ENCODE results near the gene CERCAM. TPM values are rescaled to one million over a fixed set of nuclear protein-coding genes. Genes with fewer than 3 reads are reported as not detected.
"Not testable (repeated sequence)": the region's sequence is repeated elsewhere in the genome, so short reads cannot be mapped to it uniquely, and the experiment has no call there.

The CERCAM gene
- total RNA-seq, 1 experiment from 2014 or later: 19.1 TPM

- Histone ChIP-seq H3K36me3 (ENCODE audit: low read depth, low read length) (no peaks in the 10 kb centered on the region; the same call in 1 of the 2 replicates), H3K27ac (ENCODE audit: low read length) (no peak overlapping the region), H4K20me1 (ENCODE audit: low read length) (no peaks in the 10 kb centered on the region), H3F3A (ENCODE audit: low read length, unreplicated experiment) (no peaks in the 10 kb centered on the region), H3K27me3 (ENCODE audit: low read length) (no peaks in the 10 kb centered on the region), H3K4me3 (ENCODE audit: low read length) (no peak overlapping the region), H3K4me2 (ENCODE audit: low read length) (no peak overlapping the region), H3K9me2 (replicated peaks; ENCODE audit: low read length) (no peaks in the 10 kb centered on the region), H3K9me3 (ENCODE audit: low read length) (no peaks in the 10 kb centered on the region), H3K4me1 (ENCODE audit: insufficient read depth, low read length) (peaks cover 10% of the 10 kb centered on the region), H3K9ac (ENCODE audit: low read length) (no peak overlapping the region), H2AFZ (ENCODE audit: low read length) (no peak overlapping the region), H3K79me2 (ENCODE audit: low read length) (no peaks in the 10 kb centered on the region)
- no TSS peak for BruUV-seq (replicated peaks)
- TF ChIP-seq CTCF (conservative IDR thresholded peaks at IDR 0.05; ENCODE audit: low read depth, low read length): no peak
- no peak for TF ChIP-seq EZH2phosphoT487 (IDR thresholded peaks at IDR 0.05; ENCODE audit: borderline replicate concordance, low read length)
- no peak for TF ChIP-seq EZH2 (IDR thresholded peaks at IDR 0.05; ENCODE audit: low read length, unreplicated experiment)
- intact Hi-C loops (cut with micrococcal nuclease): no loop called here
- POLR2A ChIA-PET (ENCODE audit: unreplicated experiment): no interaction called here
- ATAC-seq (no peak), DNase-seq (no peak)
- CTCF ChIA-PET: no interaction called here
These were observed 2.1 kb downstream of the CERCAM start for GRCh38 chr9:128422783-128423150.

- H3K9ac ChIP-seq (ENCODE audit: low read length); H3K79me2 ChIP-seq (ENCODE audit: low read length); H3K9me2 ChIP-seq (replicated peaks; ENCODE audit: low read length); POLR2A ChIA-PET (ENCODE audit: unreplicated experiment); H3F3A ChIP-seq (ENCODE audit: low read length, unreplicated experiment); H3K36me3 ChIP-seq (ENCODE audit: low read depth, low read length); H3K9me3 ChIP-seq (ENCODE audit: low read length); BruUV-seq (replicated peaks); H3K27me3 ChIP-seq (ENCODE audit: low read length); H3K4me2 ChIP-seq (ENCODE audit: low read length); H4K20me1 ChIP-seq (ENCODE audit: low read length); DNase-seq; H3K27ac ChIP-seq (ENCODE audit: low read length); H2AFZ ChIP-seq (ENCODE audit: low read length); H3K4me1 ChIP-seq (ENCODE audit: insufficient read depth, low read length); intact Hi-C loops (cut with micrococcal nuclease); ATAC-seq; H3K4me3 ChIP-seq (ENCODE audit: low read length): not testable (repeated sequence)
- CTCF ChIA-PET: interaction anchor here (0.5 kb wide), 1 partner anchor 169 kb away, joined by 4 read pairs; no protein-coding TSS in a partner anchor
These were observed 2.7 kb downstream of the CERCAM start for GRCh38 chr9:128423356-128423755.

GRCh38 chr9:128424268-128424780 lies 3.7 kb downstream of the CERCAM start:
- H3K36me3 ChIP-seq (ENCODE audit: low read depth, low read length): no peaks in the 10 kb centered on the region; the same call in 1 of the 2 replicates
- H3K27me3 ChIP-seq (ENCODE audit: low read length): no peaks in the 10 kb centered on the region
- CTCF ChIA-PET: no interaction called here
- intact Hi-C loops (cut with micrococcal nuclease): no loop called here
- no peak overlapping the region for H2AFZ ChIP-seq (ENCODE audit: low read length)
- no peaks in the 10 kb centered on the region for H3F3A ChIP-seq (ENCODE audit: low read length, unreplicated experiment)
- ATAC-seq: no peak
- BruUV-seq (replicated peaks): no TSS peak
- H4K20me1 ChIP-seq (ENCODE audit: low read length): no peaks in the 10 kb centered on the region
- H3K4me2 ChIP-seq (ENCODE audit: low read length): no peak overlapping the region
- no peaks in the 10 kb centered on the region for H3K79me2 ChIP-seq (ENCODE audit: low read length)
- no peaks in the 10 kb centered on the region for H3K9me2 ChIP-seq (replicated peaks; ENCODE audit: low read length)
- TF ChIP-seq EZH2phosphoT487 (IDR thresholded peaks at IDR 0.05; ENCODE audit: borderline replicate concordance, low read length): no peak
- no peak for TF ChIP-seq EZH2 (IDR thresholded peaks at IDR 0.05; ENCODE audit: low read length, unreplicated experiment)
- TF ChIP-seq CTCF (conservative IDR thresholded peaks at IDR 0.05; ENCODE audit: low read depth, low read length): no peak
- no peaks in the 10 kb centered on the region for H3K9me3 ChIP-seq (ENCODE audit: low read length)
- no peak overlapping the region for H3K27ac ChIP-seq (ENCODE audit: low read length)
- no peak overlapping the region for H3K9ac ChIP-seq (ENCODE audit: low read length)
- no peak overlapping the region for H3K4me3 ChIP-seq (ENCODE audit: low read length)
- DNase-seq: no peak
- POLR2A ChIA-PET (ENCODE audit: unreplicated experiment): no interaction called here
- peaks cover 10% of the 10 kb centered on the region for H3K4me1 ChIP-seq (ENCODE audit: insufficient read depth, low read length)

All from PC-3 (cell line).